OCI-LY7 (cell line): ENCODE results near the gene SUV39H1. TPM values are rescaled to one million over a fixed set of nuclear protein-coding genes. Genes with fewer than 3 reads are reported as not detected.

Experiments
- Bru-seq: library from RNA; stranded (reverse); fragments of 400-500 nt; gene quantifications from one replicate; lab custom pipeline; 2021; lab: Mats Ljungman, UMichigan
- BruChase-seq, 2 experiments: library from RNA; stranded (reverse); fragments of 400-500 nt; gene quantifications; one replicate each; lab custom pipeline; 2021; lab: Mats Ljungman, UMichigan
- BruUV-seq: library from RNA; stranded (reverse); fragments of 400-500 nt; replicated peaks from 2 replicates; lab custom pipeline; 2021; lab: Mats Ljungman, UMichigan
- CTCF ChIA-PET: fragments of 300-600 bp; sonication (Branson Sonifier 250); formaldehyde crosslinking; loops from one replicate; lab custom pipeline; 2022; ENCODE audit warnings: antibody characterized with exemption; ENCODE audit not compliant: unreplicated experiment; lab: Charles Lee
- POLR2A ChIA-PET: fragments of 300-600 bp; sonication (Branson Sonifier 250); formaldehyde crosslinking; loops from one replicate; lab custom pipeline; 2022; ENCODE audit warnings: antibody characterized with exemption; lab: Charles Lee
- DNase-seq: peaks from one replicate; pipeline ENCODE4 v3.0.0-alpha.2; 2015; ENCODE audit warnings: low spot score
- H2AFZ ChIP-seq: fragments of 200-600 bp; sonication (generic), shearing (Covaris generic); 2 replicates; pipeline ENCODE4 v1.6.1; 2014; ENCODE audit warnings: mild to moderate bottlenecking, antibody characterized with exemption, low read length, moderate library complexity
- H3K27ac ChIP-seq: fragments of 200-600 bp; sonication (generic); 2 replicates; pipeline ENCODE4 v1.5.1; 2014; ENCODE audit warnings: mixed run types, low read depth, mild to moderate bottlenecking, moderate library complexity, low read length, inconsistent platforms; ENCODE audit not compliant: poor library complexity, severe bottlenecking
- H3K36me3 ChIP-seq: fragments of 200-600 bp; sonication (generic); 2 replicates; pipeline ENCODE4 v1.6.1; 2014; ENCODE audit warnings: mild to moderate bottlenecking, antibody characterized with exemption, low read length, moderate library complexity, mixed read lengths; ENCODE audit not compliant: insufficient read depth
- H3K4me1 ChIP-seq: fragments of 200-600 bp; sonication (generic); 2 replicates; pipeline ENCODE4 v1.5.1; 2014; ENCODE audit warnings: mild to moderate bottlenecking, low read length; ENCODE audit not compliant: insufficient read depth, poor library complexity, severe bottlenecking
- H3K4me2 ChIP-seq: fragments of 200-600 bp; sonication (generic); 2 replicates; pipeline ENCODE4 v1.6.1; 2014; ENCODE audit warnings: mild to moderate bottlenecking, low read length
- H3K4me3 ChIP-seq: fragments of 200-600 bp; sonication (generic); 2 replicates; pipeline ENCODE4 v1.5.1; 2014; ENCODE audit warnings: mild to moderate bottlenecking, low read depth, low read length; ENCODE audit not compliant: poor library complexity, severe bottlenecking
- H3K79me2 ChIP-seq: fragments of 200-600 bp; sonication (generic); 2 replicates; pipeline ENCODE4 v1.6.1; 2016; ENCODE audit warnings: low read depth, mild to moderate bottlenecking, low read length, moderate library complexity, mixed read lengths; ENCODE audit not compliant: insufficient read depth
- H3K9me2 ChIP-seq: fragments of 200-600 bp; sonication (generic); 2 replicates; pipeline ENCODE4 v1.6.1; 2016; ENCODE audit warnings: mild to moderate bottlenecking, low read length, mixed read lengths; ENCODE audit not compliant: insufficient read depth
- H3K9me3 ChIP-seq: fragments of 200-600 bp; sonication (generic); 2 replicates; pipeline ENCODE4 v1.6.1; 2014; ENCODE audit warnings: mild to moderate bottlenecking, mixed run types, low read length, mixed read lengths
- H4K20me1 ChIP-seq: fragments of 200-600 bp; sonication (generic); 2 replicates; pipeline ENCODE4 v1.6.1; 2014; ENCODE audit warnings: mild to moderate bottlenecking, antibody characterized with exemption, low read length, moderate library complexity, mixed read lengths; ENCODE audit not compliant: insufficient read depth
- EZH2phosphoT487 ChIP-seq: fragments of 200-600 bp; sonication (generic); IDR thresholded peaks from 2 replicates; pipeline ENCODE4 v1.6.1; 2018; ENCODE audit warnings: low read depth, borderline replicate concordance, mild to moderate bottlenecking, mixed run types, antibody characterized with exemption, low read length, moderate library complexity, mixed read lengths
- intact Hi-C: fragments of 100-400 bp; cut with micrococcal nuclease; formaldehyde crosslinking; loops from one replicate; pipeline ENCODE4 v1.10.0; 2022; ENCODE audit not compliant: unreplicated experiment
- long read RNA-seq: library from polyadenylated mRNA; stranded (forward); transcript quantifications from one replicate; pipeline ENCODE4 v2.0.0, GENCODE V29; 2022
- total RNA-seq, 2 experiments: library from RNA; depleted of rRNA in 1 of 2; stranded (reverse); fragments of >200 nt in 1 of 2; shearing (Covaris generic) in 1 of 2; gene quantifications; 2 replicates each; pipeline ENCODE4 v1.2.3, GENCODE V29; 2014 to 2022
- TF ChIP-seq, protein P1 (sequence below): fragments of 200-600 bp; sonication (generic); conservative IDR thresholded peaks from 2 replicates; pipeline ENCODE4 v1.5.1; 2014; ENCODE audit warnings: mild to moderate bottlenecking, antibody characterized with exemption, low read length, moderate library complexity, mixed read lengths

SUV39H1 gene, protein sequence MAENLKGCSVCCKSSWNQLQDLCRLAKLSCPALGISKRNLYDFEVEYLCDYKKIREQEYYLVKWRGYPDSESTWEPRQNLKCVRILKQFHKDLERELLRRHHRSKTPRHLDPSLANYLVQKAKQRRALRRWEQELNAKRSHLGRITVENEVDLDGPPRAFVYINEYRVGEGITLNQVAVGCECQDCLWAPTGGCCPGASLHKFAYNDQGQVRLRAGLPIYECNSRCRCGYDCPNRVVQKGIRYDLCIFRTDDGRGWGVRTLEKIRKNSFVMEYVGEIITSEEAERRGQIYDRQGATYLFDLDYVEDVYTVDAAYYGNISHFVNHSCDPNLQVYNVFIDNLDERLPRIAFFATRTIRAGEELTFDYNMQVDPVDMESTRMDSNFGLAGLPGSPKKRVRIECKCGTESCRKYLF
- total RNA-seq (2014; rRNA removed; shearing (Covaris generic)) (21.1 and 27.0 TPM in 2 replicates), total RNA-seq (2022) (33.0 and 34.2 TPM in 2 replicates), Bru-seq, nascent RNA (percentile 71 among the genes with signal in this experiment), BruChase-seq, experiment 1, labeled RNA remaining after a 6-hour chase (percentile 59 among the genes with signal in this experiment), BruChase-seq, experiment 2, labeled RNA remaining after a 2-hour chase (percentile 77 among the genes with signal in this experiment)
- long read RNA-seq, transcript SUV39H1-202 (6 exons, 2,871 nt), result major isoform, 75 of 108 reads
- long read RNA-seq, partial matches to known transcripts, result 12 of 108 reads
- long read RNA-seq, other reads (novel, unspliced or antisense), result 17 of 108 reads

DNA sequence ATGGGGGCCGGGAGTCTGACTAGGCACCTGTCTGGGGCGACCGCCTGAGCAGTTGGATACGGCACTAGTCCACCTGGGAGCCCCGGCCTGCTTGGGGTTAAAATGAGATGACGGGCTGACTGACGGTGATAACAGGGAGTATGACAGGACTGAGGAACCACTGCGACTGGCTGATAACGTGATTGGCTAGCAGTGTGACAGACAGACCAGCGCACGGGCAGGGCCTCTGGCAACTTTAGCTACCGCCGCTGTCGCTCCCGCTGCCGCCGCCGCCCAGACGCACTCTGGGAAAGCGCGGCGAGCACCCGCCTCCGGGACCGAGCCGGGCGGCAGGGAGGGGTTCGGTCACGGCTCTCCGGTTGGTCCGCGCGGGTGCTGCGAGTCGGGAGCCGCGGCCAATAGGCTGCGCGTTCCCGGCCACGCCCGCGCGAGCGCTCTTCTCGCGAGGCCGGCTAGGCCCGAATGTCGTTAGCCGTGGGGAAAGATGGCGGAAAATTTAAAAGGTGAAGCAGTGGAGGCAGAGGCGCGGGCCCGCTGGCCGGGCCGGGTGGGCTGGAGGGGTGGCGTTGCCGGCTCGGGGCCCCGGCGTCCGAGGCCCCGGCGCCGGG is at the start of gene SUV39H1:
Gene SUV39H1 (plus strand): TSS at position 434 of the 608 bp plus-strand sequence. CDS start 51 bp downstream, at position 485.
- Histone ChIP-seq H3K4me2 (peak within 1 kb of the TSS; percentile 93), H3K4me3 (peak within 1 kb of the TSS; percentile 98), H3K27ac (peak within 1 kb of the TSS; percentile 75), H2AFZ (peak within 1 kb of the TSS; percentile 48; the same call in 1 of the 2 replicates), H3K9me2 (no peaks in the 10 kb centered on the region), H3K79me2 (peaks cover 25% of the 10 kb centered on the region), H4K20me1 (no peaks in the 10 kb centered on the region), H3K9me3 (no peaks in the 10 kb centered on the region), H3K36me3 (peaks cover 31% of the 10 kb centered on the region), H3K4me1 (peaks cover 17% of the 10 kb centered on the region)
- no peak for TF ChIP-seq EZH2phosphoT487
- TF ChIP-seq, protein P1, sequence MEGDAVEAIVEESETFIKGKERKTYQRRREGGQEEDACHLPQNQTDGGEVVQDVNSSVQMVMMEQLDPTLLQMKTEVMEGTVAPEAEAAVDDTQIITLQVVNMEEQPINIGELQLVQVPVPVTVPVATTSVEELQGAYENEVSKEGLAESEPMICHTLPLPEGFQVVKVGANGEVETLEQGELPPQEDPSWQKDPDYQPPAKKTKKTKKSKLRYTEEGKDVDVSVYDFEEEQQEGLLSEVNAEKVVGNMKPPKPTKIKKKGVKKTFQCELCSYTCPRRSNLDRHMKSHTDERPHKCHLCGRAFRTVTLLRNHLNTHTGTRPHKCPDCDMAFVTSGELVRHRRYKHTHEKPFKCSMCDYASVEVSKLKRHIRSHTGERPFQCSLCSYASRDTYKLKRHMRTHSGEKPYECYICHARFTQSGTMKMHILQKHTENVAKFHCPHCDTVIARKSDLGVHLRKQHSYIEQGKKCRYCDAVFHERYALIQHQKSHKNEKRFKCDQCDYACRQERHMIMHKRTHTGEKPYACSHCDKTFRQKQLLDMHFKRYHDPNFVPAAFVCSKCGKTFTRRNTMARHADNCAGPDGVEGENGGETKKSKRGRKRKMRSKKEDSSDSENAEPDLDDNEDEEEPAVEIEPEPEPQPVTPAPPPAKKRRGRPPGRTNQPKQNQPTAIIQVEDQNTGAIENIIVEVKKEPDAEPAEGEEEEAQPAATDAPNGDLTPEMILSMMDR, result no peak
- BruUV-seq, result no TSS peak
- CTCF ChIA-PET, result no interaction called here
- DNase-seq, result peak; percentile 91
- intact Hi-C loops, result loop anchor here (1.0 to 2.0 kb wide), 3 partner anchors 13 to 48 kb away; partner anchors contain the start of gene WAS
- POLR2A ChIA-PET, result interaction anchor here (0.6 to 1.4 kb wide), 2 partner anchors 13 to 167 kb away, joined by 4 to 7 read pairs; partner anchors contain the start of gene WAS

DNA sequence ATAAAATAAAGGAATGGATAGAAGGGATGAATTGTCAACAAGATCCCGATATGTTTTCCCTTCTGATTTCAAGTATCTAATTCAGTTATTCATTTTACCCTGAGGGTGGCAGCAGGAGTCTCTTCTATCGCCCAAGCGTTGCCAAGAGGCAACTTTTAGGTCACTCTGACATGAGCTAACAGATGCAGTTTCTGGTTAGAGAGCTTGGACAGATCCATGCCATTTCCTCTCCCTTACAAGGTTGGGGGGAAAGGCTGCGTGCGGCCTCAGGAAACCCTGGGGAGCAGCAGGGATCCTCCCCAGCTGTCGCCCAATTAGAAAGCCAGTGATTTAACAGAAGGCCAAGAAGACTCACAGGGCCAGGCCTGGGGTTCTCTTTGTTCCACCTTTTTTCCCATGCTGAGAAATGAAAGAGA is 48.2 kb upstream of the SUV39H1 start:
- DNase-seq, result peak; percentile 71
- Histone ChIP-seq H3K79me2 (no peaks in the 10 kb centered on the region), H2AFZ (peak overlapping the region; percentile 50; the same call in 1 of the 2 replicates), H3K9me3 (no peaks in the 10 kb centered on the region), H3K27ac (no peak overlapping the region), H3K4me2 (no peak overlapping the region), H3K9me2 (no peaks in the 10 kb centered on the region), H3K4me1 (peaks cover 7% of the 10 kb centered on the region), H3K36me3 (no peaks in the 10 kb centered on the region), H4K20me1 (no peaks in the 10 kb centered on the region), H3K4me3 (no peak overlapping the region)
- TF ChIP-seq EZH2phosphoT487, result no peak
- TF ChIP-seq, protein P1, result peak; percentile 71
- intact Hi-C loops, result loop anchor here (2.0 to 5.0 kb wide), 2 partner anchors 48 to 244 kb away; partner anchors contain the start of gene SUV39H1
- CTCF ChIA-PET, result interaction anchor here (0.9 to 1.1 kb wide), 2 partner anchors 89 to 153 kb away, joined by 3 read pairs; partner anchors contain the start of gene HDAC6
- POLR2A ChIA-PET, result interaction anchor here (0.6 to 1.7 kb wide), 4 partner anchors 28 to 249 kb away, joined by 3 to 10 read pairs (median 4); partner anchors contain the start of genes HDAC6, PQBP1 and TIMM17B
- BruUV-seq, result no TSS peak
